Endodermal cell (in vitro differentiated cells): Measurements from ENCODE around the gene ANO6. TPM values are rescaled to one million over a fixed set of nuclear protein-coding genes. Genes with fewer than 3 reads are reported as not detected.

Experiments used
- DNase-seq: peaks from one replicate; pipeline ENCODE4 v3.0.0-alpha.2; 2017
- H3K27ac ChIP-seq: 2 replicates; pipeline ENCODE4 v1.5.1; 2013; ENCODE audit warnings: mild to moderate bottlenecking, low read depth, low read length, moderate library complexity
- H3K27me3 ChIP-seq: 2 replicates; pipeline ENCODE4 v1.6.1; 2013; ENCODE audit warnings: mild to moderate bottlenecking, low read length, moderate library complexity; ENCODE audit not compliant: insufficient read depth, control insufficient read depth, poor library complexity, severe bottlenecking
- H3K36me3 ChIP-seq: 2 replicates; pipeline ENCODE4 v1.7.0; 2013; ENCODE audit warnings: mild to moderate bottlenecking, low read length, moderate library complexity; ENCODE audit not compliant: control insufficient read depth, insufficient read depth
- H3K4me1 ChIP-seq: one replicate; pipeline ENCODE4 v1.7.0; 2013; ENCODE audit warnings: low read length; ENCODE audit not compliant: control insufficient read depth, insufficient read depth
- H3K4me3 ChIP-seq: 2 replicates; pipeline ENCODE4 v1.5.1; 2013; ENCODE audit warnings: mild to moderate bottlenecking, low read length, moderate library complexity
- H3K9ac ChIP-seq: 2 replicates; pipeline ENCODE4 v1.6.1; 2013; ENCODE audit warnings: mild to moderate bottlenecking, low read length, moderate library complexity; ENCODE audit not compliant: poor library complexity, severe bottlenecking; ENCODE audit errors: extremely low read depth
- H3K9me3 ChIP-seq: 2 replicates; pipeline ENCODE4 v1.6.1; 2013; ENCODE audit warnings: mild to moderate bottlenecking, low read length, moderate library complexity; ENCODE audit not compliant: control insufficient read depth
- H3K27ac Mint-ChIP-seq: 2 replicates; pipeline ENCODE4 v1.8.0; 2020; ENCODE audit warnings: mixed read lengths
- H3K27me3 Mint-ChIP-seq: 2 replicates; pipeline ENCODE4 v1.8.0; 2021; ENCODE audit warnings: mild to moderate bottlenecking, mixed read lengths; ENCODE audit not compliant: insufficient read depth
- H3K36me3 Mint-ChIP-seq: 2 replicates; pipeline ENCODE4 v1.8.0; 2020; ENCODE audit warnings: low read depth, mixed read lengths
- H3K4me1 Mint-ChIP-seq: 2 replicates; pipeline ENCODE4 v1.8.0; 2020; ENCODE audit warnings: mixed read lengths
- H3K4me3 Mint-ChIP-seq: 2 replicates; pipeline ENCODE4 v1.8.0; 2020; ENCODE audit warnings: mild to moderate bottlenecking, moderate library complexity, mixed read lengths
- H3K9me3 Mint-ChIP-seq: 2 replicates; pipeline ENCODE4 v1.8.0; 2020; ENCODE audit warnings: mild to moderate bottlenecking, mixed read lengths
- CTCF ChIP-seq: fragments of 200-600 bp; sonication (generic); conservative IDR thresholded peaks from 2 replicates; pipeline ENCODE4 v1.5.0; 2021; ENCODE audit warnings: antibody characterized with exemption, mild to moderate bottlenecking
- WGBS, 2 experiments: methylation state at CpG; one replicate each; pipeline versions ENCODE4 v1.1.5 to v1.1.7; 2013; ENCODE audit warnings: missing lambda C conversion rate in 2 of 2, mixed read lengths in 1 of 2; ENCODE audit not compliant: insufficient coverage in 1 of 2, insufficient read length in 1 of 2; 5-methylcytosine and 5-hydroxymethylcytosine counted together
- total RNA-seq, 2 donors: library from RNA; stranded (reverse); fragmentation: NEBNext Ultra II Directional in 1 of 2; extraction: Animal tissue kit (Norgen Biotek cat#: 25700) in 1 of 2; gene quantifications; 2 replicates in 1 of 2; 3 replicates in 1 of 2; pipeline ENCODE4 v1.2.1, GENCODE V29; 2021

Gene ANO6
- total RNA-seq, 2 donors from 2014 or later = 53.5 to 55.2 TPM

DNA sequence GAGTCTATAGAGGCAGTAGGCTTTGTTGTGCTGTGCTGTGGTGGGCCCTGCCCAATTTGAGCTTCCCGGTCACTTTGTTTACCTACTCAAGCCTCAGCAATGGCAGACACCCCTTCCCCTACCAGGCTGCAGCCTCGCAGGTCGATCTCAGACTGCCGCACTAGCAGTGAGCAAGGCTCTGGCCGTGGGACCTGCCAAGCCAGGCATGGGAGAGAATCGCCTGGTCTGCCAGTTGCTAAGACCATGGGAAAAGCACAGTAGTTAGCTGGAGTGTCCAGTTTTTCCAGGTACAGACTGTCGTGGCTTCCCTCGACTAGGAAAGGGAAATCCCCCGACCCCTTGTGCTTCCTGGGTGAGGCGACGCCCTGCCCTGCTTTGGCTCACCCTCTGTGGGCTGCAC is 26.3 kb downstream of the ANO6 start:
- Histone ChIP-seq H3K4me1 (no peaks in the 10 kb centered on the region), H3K9ac (no peak overlapping the region), H3K27ac (no peak overlapping the region), H3K4me3 (no peak overlapping the region), H3K36me3 (no peaks in the 10 kb centered on the region), H3K27me3 (no peaks in the 10 kb centered on the region), H3K9me3 (peaks cover 3% of the 10 kb centered on the region)
- Mint-ChIP-seq H3K36me3 (peaks cover 8% of the 10 kb centered on the region), H3K4me1 (peaks cover 20% of the 10 kb centered on the region), H3K27ac (no peak overlapping the region), H3K27me3 (no peaks in the 10 kb centered on the region), H3K9me3 (peaks cover 3% of the 10 kb centered on the region), H3K4me3 (no peak overlapping the region)
- 92 to 97% methylated on average over 8 to 11 of the region's 11 CpGs for WGBS, 2 experiments
- TF ChIP-seq CTCF = no peak
- no peak for DNase-seq

DNA sequence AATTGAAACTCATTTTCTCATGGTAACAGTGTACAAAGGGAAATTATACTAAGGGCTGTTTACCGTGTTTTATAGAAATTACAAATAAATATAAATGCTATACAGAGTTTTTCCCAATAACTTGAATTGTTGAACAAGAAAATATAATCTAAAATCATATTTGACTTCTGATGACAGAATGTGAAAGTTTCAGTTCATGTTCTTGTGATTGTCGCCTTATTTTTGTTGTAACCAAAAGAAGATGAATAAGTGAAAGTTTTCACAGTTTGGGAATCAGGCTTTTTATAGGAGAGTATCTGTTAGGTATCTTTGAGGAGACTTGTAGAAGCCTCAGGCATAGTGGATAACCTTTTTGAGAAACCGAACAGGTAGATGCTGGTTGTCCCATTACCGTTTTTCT is 28.1 kb downstream of the ANO6 start:
- Histone ChIP-seq H3K27me3 (no peaks in the 10 kb centered on the region), H3K4me1 (no peaks in the 10 kb centered on the region), H3K27ac (no peak overlapping the region), H3K9ac (no peak overlapping the region), H3K36me3 (no peaks in the 10 kb centered on the region), H3K9me3 (peaks cover 8% of the 10 kb centered on the region), H3K4me3 (no peak overlapping the region)
- no peaks in the 10 kb centered on the region for H3K27me3 Mint-ChIP-seq
- H3K27ac Mint-ChIP-seq = no peak overlapping the region
- H3K36me3 Mint-ChIP-seq = peaks cover 13% of the 10 kb centered on the region
- peaks cover 20% of the 10 kb centered on the region for H3K4me1 Mint-ChIP-seq
- WGBS, 2 experiments = 96 to 100% methylated on average over 1 to 3 of the region's 4 CpGs
- no peak overlapping the region for H3K4me3 Mint-ChIP-seq
- peaks cover 6% of the 10 kb centered on the region for H3K9me3 Mint-ChIP-seq
- TF ChIP-seq CTCF = no peak
- DNase-seq = no peak

GRCh38 chr12:45244561-45245343 is 28.9 kb downstream of the ANO6 start:
- 93 to 94% methylated on average over 6 to 9 of the region's 9 CpGs for WGBS, 2 experiments
- Mint-ChIP-seq H3K27ac (no peak overlapping the region), H3K4me1 (peaks cover 18% of the 10 kb centered on the region), H3K9me3 (peaks cover 6% of the 10 kb centered on the region), H3K36me3 (peaks cover 13% of the 10 kb centered on the region), H3K4me3 (no peak overlapping the region), H3K27me3 (no peaks in the 10 kb centered on the region)
- Histone ChIP-seq H3K9me3 (peaks cover 8% of the 10 kb centered on the region), H3K36me3 (no peaks in the 10 kb centered on the region), H3K4me1 (no peaks in the 10 kb centered on the region), H3K9ac (no peak overlapping the region), H3K27ac (no peak overlapping the region), H3K4me3 (no peak overlapping the region), H3K27me3 (no peaks in the 10 kb centered on the region)
- no peak for DNase-seq
- TF ChIP-seq CTCF = peak; percentile 25
